ENCODE data around the gene SPECC1.
"Not testable (repeated sequence)": the region's sequence is repeated elsewhere in the genome, so short reads cannot be mapped to it uniquely, and the experiment has no call there.

Gene SPECC1

GRCh38 chr17:20159406-20160069 lies 150.4 kb downstream of the SPECC1 start:
- DNase-seq (ENCODE audit: low spot score): no peak
- ChIA-PET CTCF (no interaction called here), POLR2A (ENCODE audit: low non-redundant PET) (no interaction called here)
- no peak overlapping the region for H3K27ac ChIP-seq
- no peak for TF ChIP-seq CTCF (conservative IDR thresholded peaks at IDR 0.05; ENCODE audit: low read depth)

DNA sequence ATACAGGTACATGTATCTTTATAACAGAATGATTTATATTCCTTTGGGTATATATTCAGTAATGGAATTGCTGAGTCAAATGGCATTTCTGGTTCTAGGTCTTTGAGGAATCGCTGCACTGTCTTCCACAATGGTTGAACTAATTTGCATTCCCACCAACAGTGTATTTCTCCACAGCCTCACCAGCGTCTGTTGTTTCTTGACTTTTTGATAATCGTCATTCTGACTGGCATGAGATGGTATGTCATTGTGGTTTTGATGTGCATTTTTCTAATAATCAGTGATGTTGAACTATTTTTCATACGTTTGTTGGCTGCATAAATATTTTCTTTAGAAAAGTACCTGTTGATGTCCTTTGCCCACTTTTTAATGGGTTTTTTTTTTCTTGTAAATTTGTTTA lies 156.4 kb downstream of the SPECC1 start:
- POLR2A ChIA-PET (ENCODE audit: low non-redundant PET); H3K27ac ChIP-seq; DNase-seq (ENCODE audit: low spot score); CTCF ChIA-PET: not testable (repeated sequence)

DNA sequence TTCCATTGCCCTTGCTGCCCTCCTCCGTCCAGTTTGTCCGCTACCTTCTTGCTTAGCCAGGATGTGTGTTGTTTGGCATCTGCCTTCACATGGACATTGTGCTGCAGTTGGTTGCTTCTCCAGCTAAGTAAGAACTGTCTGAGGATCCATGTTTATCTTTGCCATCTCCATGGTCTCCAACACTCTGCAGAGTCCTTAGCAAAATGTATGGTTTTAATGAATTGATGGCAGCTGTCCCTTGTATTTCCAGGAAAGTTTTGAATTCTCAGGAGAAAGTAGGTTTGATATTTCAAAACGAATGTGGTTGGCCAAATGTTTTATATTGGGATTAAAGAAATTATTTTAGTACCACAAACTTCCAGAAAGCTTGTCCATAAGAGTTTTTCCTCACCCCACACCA lies 160.9 kb downstream of the SPECC1 start:
- no peak for TF ChIP-seq CTCF (conservative IDR thresholded peaks at IDR 0.05; ENCODE audit: low read depth)
- DNase-seq (ENCODE audit: low spot score): no peak
- H3K27ac ChIP-seq: no peak overlapping the region
- ChIA-PET CTCF (no interaction called here), POLR2A (ENCODE audit: low non-redundant PET) (no interaction called here)

- no peak for TF ChIP-seq CTCF (conservative IDR thresholded peaks at IDR 0.05; ENCODE audit: low read depth)
- no peak for DNase-seq (ENCODE audit: low spot score)
- CTCF ChIA-PET: interaction anchor here (0.5 kb wide), 1 partner anchor 50 kb away, joined by 3 read pairs; no protein-coding TSS in a partner anchor
- peak overlapping the region; percentile 38; the same call in 1 of the 2 replicates for H3K27ac ChIP-seq
- POLR2A ChIA-PET (ENCODE audit: low non-redundant PET): no interaction called here
Observed at GRCh38 chr17:20171741-20172365, 162.7 kb downstream of the SPECC1 start.

GRCh38 chr17:20172376-20172775 lies 163.2 kb downstream of the SPECC1 start:
- no peak for TF ChIP-seq CTCF (conservative IDR thresholded peaks at IDR 0.05; ENCODE audit: low read depth)
- H3K27ac ChIP-seq: peak overlapping the region; percentile 38; the same call in 1 of the 2 replicates
- POLR2A ChIA-PET (ENCODE audit: low non-redundant PET): no interaction called here
- no peak for DNase-seq (ENCODE audit: low spot score)
- CTCF ChIA-PET: interaction anchor here (0.5 kb wide), 1 partner anchor 50 kb away, joined by 3 read pairs; no protein-coding TSS in a partner anchor

DNA sequence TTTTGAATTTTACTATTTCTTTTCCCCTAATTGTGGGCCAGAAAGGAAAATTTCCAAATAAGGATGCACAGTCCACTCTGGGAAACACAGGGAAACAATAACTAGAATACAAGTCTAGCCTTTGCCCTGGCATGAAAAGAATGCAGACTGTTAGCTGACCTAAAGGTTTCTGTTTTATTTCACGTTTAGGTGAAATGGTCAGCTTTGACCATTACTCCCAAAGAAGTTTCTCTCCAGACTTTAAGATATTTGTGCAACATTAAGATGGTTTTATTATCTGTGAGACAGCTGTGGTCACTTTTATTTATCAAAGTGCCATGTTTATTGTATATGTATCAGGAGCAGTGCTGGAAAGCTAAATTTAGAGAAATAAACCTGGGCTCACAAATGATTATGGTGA lies 163.9 kb downstream of the SPECC1 start:
- no peak for DNase-seq (ENCODE audit: low spot score)
- TF ChIP-seq CTCF (conservative IDR thresholded peaks at IDR 0.05; ENCODE audit: low read depth): no peak
- POLR2A ChIA-PET (ENCODE audit: low non-redundant PET): no interaction called here
- no peak overlapping the region for H3K27ac ChIP-seq
- CTCF ChIA-PET: interaction anchor here (0.6 to 0.7 kb wide), 2 partner anchors 48 to 820 kb away, joined by 3 read pairs; no protein-coding TSS in a partner anchor

- peak; percentile 50 for DNase-seq (ENCODE audit: low spot score)
- CTCF ChIA-PET: no interaction called here
- H3K27ac ChIP-seq: peak overlapping the region; percentile 72
- POLR2A ChIA-PET (ENCODE audit: low non-redundant PET): no interaction called here
- TF ChIP-seq CTCF (conservative IDR thresholded peaks at IDR 0.05; ENCODE audit: low read depth): no peak
Observed at GRCh38 chr17:20174588-20175265, 165.6 kb downstream of the SPECC1 start.

Data from RWPE1 (cell line).